ENCODE data around the gene SPACA9.

DNA sequence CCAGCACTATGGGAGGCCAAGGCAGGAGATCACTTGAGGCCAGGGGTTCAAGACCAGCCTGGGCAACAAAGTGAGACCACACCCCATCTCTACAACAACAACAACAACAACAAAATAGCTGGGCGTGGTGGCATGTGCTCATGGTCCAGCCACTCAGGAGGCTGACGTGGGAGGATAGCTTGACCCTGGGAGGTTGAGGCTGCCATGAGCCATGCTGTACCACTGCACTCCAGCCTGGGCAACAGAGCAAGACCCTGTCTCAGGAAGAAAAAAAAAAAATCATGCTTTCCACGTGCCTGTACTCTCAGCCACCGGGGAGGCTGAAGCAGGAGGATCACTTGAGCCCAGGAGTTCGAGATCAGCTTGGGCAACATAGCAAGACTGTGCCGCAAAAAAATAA is 36.2 kb downstream of the SPACA9 start:
- TF ChIP-seq EZH2 (IDR thresholded peaks at IDR 0.05; ENCODE audit: borderline replicate concordance, low read depth, low read length, poor library complexity, severe bottlenecking), result no peak
- TF ChIP-seq, protein P1, sequence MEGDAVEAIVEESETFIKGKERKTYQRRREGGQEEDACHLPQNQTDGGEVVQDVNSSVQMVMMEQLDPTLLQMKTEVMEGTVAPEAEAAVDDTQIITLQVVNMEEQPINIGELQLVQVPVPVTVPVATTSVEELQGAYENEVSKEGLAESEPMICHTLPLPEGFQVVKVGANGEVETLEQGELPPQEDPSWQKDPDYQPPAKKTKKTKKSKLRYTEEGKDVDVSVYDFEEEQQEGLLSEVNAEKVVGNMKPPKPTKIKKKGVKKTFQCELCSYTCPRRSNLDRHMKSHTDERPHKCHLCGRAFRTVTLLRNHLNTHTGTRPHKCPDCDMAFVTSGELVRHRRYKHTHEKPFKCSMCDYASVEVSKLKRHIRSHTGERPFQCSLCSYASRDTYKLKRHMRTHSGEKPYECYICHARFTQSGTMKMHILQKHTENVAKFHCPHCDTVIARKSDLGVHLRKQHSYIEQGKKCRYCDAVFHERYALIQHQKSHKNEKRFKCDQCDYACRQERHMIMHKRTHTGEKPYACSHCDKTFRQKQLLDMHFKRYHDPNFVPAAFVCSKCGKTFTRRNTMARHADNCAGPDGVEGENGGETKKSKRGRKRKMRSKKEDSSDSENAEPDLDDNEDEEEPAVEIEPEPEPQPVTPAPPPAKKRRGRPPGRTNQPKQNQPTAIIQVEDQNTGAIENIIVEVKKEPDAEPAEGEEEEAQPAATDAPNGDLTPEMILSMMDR (conservative IDR thresholded peaks at IDR 0.05; ENCODE audit: low read depth, low read length), result no peak

Measured in A673 (cell line).